Neural cell (in vitro differentiated cells): ENCODE measurements around the gene SP5.

Source experiments
- CTCF ChIP-seq: fragments of 450-650 bp; IDR thresholded peaks from 2 replicates; pipeline ENCODE4 v1.5.1; 2014; ENCODE audit warnings: antibody characterized with exemption, mild to moderate bottlenecking, moderate library complexity; ENCODE audit not compliant: poor library complexity, severe bottlenecking
- EP300 ChIP-seq: fragments of 450-650 bp; conservative IDR thresholded peaks from 2 replicates; pipeline ENCODE4 v1.6.1; 2014; ENCODE audit warnings: antibody characterized with exemption, mild to moderate bottlenecking, moderate library complexity; ENCODE audit not compliant: poor library complexity, severe bottlenecking
- EZH2 ChIP-seq: fragments of 200-600, 300-800 bp; shearing (Covaris generic), sonication (generic); IDR thresholded peaks from 2 replicates; pipeline ENCODE4 v1.6.1; 2014; ENCODE audit warnings: antibody characterized with exemption, low read length, borderline replicate concordance, mild to moderate bottlenecking; ENCODE audit not compliant: insufficient read depth, poor library complexity, severe bottlenecking
- POLR2AphosphoS5 ChIP-seq: IDR thresholded peaks from 2 replicates; pipeline ENCODE4 v1.6.1; 2012
- RAD21 ChIP-seq: fragments of 450-650 bp; conservative IDR thresholded peaks from 2 replicates; pipeline ENCODE4 v1.6.1; 2014; ENCODE audit warnings: antibody characterized with exemption, mild to moderate bottlenecking, moderate library complexity
- REST ChIP-seq: IDR thresholded peaks from 2 replicates; pipeline ENCODE4 v1.6.1; 2012; ENCODE audit warnings: borderline replicate concordance
- TAF1 ChIP-seq: IDR thresholded peaks from 2 replicates; pipeline ENCODE4 v1.6.1; 2012; ENCODE audit warnings: low read depth

GRCh38 chr2:170744248-170745002, 29.3 kb downstream of the SP5 start:
- TF ChIP-seq CTCF (no peak), POLR2AphosphoS5 (no peak), EZH2 (no peak), RAD21 (no peak), EP300 (no peak), REST (no peak), TAF1 (no peak)
